ENCODE results near the gene BAIAP2L1.
A peak's percentile ranks its signal among the peaks of the same experiment; 100 is the strongest.

The BAIAP2L1 gene

GRCh38 chr7:98284335-98285036, 116.4 kb downstream of the BAIAP2L1 start:
- peak overlapping the region; percentile 93 for H3K4me3 ChIP-seq (ENCODE audit: control insufficient read depth, low read depth, low read length)
- DNase-seq (ENCODE audit: low read depth) = peak; percentile 71
- no peak for TF ChIP-seq CTCF (conservative IDR thresholded peaks at IDR 0.05; ENCODE audit: control insufficient read depth, insufficient read depth, low read depth, low read length)

GRCh38 chr7:98283887-98284222, 117.0 kb downstream of the BAIAP2L1 start:
- H3K4me3 ChIP-seq (ENCODE audit: control insufficient read depth, low read depth, low read length) = peak overlapping the region; percentile 93
- no peak for DNase-seq (ENCODE audit: low read depth)
- no peak for TF ChIP-seq CTCF (conservative IDR thresholded peaks at IDR 0.05; ENCODE audit: control insufficient read depth, insufficient read depth, low read depth, low read length)

GRCh38 chr7:98283127-98283886, 117.6 kb downstream of the BAIAP2L1 start:
- DNase-seq (ENCODE audit: low read depth) = peak; percentile 83
- H3K4me3 ChIP-seq (ENCODE audit: control insufficient read depth, low read depth, low read length) = peak overlapping the region; percentile 93
- TF ChIP-seq CTCF (conservative IDR thresholded peaks at IDR 0.05; ENCODE audit: control insufficient read depth, insufficient read depth, low read depth, low read length) = no peak

- DNase-seq (ENCODE audit: low read depth) = no peak
- TF ChIP-seq CTCF (conservative IDR thresholded peaks at IDR 0.05; ENCODE audit: control insufficient read depth, insufficient read depth, low read depth, low read length) = no peak
- peak overlapping the region; percentile 93 for H3K4me3 ChIP-seq (ENCODE audit: control insufficient read depth, low read depth, low read length)
Measured at GRCh38 chr7:98282703-98283102, 118.2 kb downstream of the BAIAP2L1 start.

- no peak for TF ChIP-seq CTCF (conservative IDR thresholded peaks at IDR 0.05; ENCODE audit: control insufficient read depth, insufficient read depth, low read depth, low read length)
- no peak for DNase-seq (ENCODE audit: low read depth)
- H3K4me3 ChIP-seq (ENCODE audit: control insufficient read depth, low read depth, low read length) = peak overlapping the region; percentile 93
Measured at GRCh38 chr7:98281757-98282606, 118.9 kb downstream of the BAIAP2L1 start.

All from fibroblast of mammary gland (primary cell).